Keratinocyte (primary cell): ENCODE measurements around the gene GLG1.

Experiments
- EZH2 ChIP-seq: IDR thresholded peaks from one replicate; pipeline ENCODE4 v1.6.1; 2012; ENCODE audit warnings: inconsistent platforms, mild to moderate bottlenecking, low read length, moderate library complexity
- TF ChIP-seq, protein P1 (sequence below), 3 experiments: IDR thresholded peaks in 1 of 3; conservative IDR thresholded peaks in 1 of 3; optimal IDR thresholded peaks in 1 of 3; 2 replicates in 2 of 3; 3 replicates in 1 of 3; pipeline versions ENCODE3 to v1.5.1; 2011; ENCODE audit warnings: low read length in 3 of 3, mild to moderate bottlenecking in 3 of 3, moderate library complexity in 2 of 3, control low read depth in 1 of 3, inconsistent platforms in 1 of 3; ENCODE audit not compliant: insufficient read depth in 2 of 3; ENCODE audit errors: extremely low read depth in 1 of 3

DNA sequence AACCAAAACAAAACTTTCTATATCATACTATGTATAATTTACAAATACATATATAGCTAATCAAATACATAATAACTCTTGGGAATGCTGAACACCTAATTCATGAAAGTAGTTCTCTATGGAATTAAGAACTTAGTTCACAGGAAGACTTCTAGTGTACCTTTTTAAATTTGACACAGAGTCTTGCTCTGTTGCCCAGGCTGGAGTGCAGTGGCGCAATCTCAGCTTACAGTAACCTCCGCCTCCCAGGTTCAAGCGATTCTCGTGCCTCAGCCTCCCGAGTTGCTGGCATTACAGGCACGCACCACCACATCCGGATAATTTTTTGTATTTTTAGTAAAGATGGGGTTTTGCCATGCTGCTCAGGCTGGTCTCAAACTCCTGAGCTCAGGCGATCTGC, 35.1 kb upstream of the GLG1 start:
- TF ChIP-seq, protein P1, sequence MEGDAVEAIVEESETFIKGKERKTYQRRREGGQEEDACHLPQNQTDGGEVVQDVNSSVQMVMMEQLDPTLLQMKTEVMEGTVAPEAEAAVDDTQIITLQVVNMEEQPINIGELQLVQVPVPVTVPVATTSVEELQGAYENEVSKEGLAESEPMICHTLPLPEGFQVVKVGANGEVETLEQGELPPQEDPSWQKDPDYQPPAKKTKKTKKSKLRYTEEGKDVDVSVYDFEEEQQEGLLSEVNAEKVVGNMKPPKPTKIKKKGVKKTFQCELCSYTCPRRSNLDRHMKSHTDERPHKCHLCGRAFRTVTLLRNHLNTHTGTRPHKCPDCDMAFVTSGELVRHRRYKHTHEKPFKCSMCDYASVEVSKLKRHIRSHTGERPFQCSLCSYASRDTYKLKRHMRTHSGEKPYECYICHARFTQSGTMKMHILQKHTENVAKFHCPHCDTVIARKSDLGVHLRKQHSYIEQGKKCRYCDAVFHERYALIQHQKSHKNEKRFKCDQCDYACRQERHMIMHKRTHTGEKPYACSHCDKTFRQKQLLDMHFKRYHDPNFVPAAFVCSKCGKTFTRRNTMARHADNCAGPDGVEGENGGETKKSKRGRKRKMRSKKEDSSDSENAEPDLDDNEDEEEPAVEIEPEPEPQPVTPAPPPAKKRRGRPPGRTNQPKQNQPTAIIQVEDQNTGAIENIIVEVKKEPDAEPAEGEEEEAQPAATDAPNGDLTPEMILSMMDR (optimal IDR thresholded peaks at IDR 0.05 in 1 of 3, IDR thresholded peaks at IDR 0.05 in 1 of 3, conservative IDR thresholded peaks at IDR 0.05 in 1 of 3; ENCODE audit: extremely low read depth in 1 of 3, insufficient read depth in 2 of 3, low read length in 3 of 3): no peak
- TF ChIP-seq EZH2: no peak
